ENCODE measurements around the gene GABRE.
"Not testable (repeated sequence)": the region's sequence is repeated elsewhere in the genome, so short reads cannot be mapped to it uniquely, and the experiment has no call there.

GABRE gene

GRCh38 chrX:151920101-151920500 lies 54.4 kb downstream of the GABRE start:
- Mint-ChIP-seq H3K27ac (no peak overlapping the region), H3K27me3 (ENCODE audit: low read depth, poor library complexity) (no peaks in the 10 kb centered on the region), H3K9me3 (peaks cover 23% of the 10 kb centered on the region), H3K4me1 (no peaks in the 10 kb centered on the region), H3K4me3 (no peak overlapping the region), H3K36me3 (ENCODE audit: low read depth) (no peaks in the 10 kb centered on the region)
- DNase-seq: no peak
- TF ChIP-seq CTCF (IDR thresholded peaks at IDR 0.05): no peak

DNA sequence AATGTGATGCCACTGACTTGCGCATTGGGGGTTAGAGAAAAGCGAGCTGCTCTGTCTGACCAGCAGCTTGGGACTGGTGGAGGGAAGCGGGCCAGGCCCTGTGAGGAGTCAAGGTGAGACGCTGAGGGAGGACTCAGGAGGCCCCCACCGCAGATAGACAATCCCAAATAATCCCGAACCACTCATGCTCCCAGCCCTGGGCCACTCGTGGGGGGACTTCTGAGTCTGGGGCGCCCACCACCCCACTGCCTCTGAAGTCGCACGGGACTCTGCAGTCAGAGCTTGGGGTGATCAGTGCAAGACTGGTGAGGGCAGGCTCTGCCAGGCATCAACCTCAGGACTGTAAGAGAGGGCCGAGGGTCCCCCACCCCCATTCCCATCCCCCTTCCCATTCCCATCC lies 54.9 kb downstream of the GABRE start:
- DNase-seq: no peak
- Mint-ChIP-seq H3K36me3 (ENCODE audit: low read depth) (no peaks in the 10 kb centered on the region), H3K27me3 (ENCODE audit: low read depth, poor library complexity) (no peaks in the 10 kb centered on the region), H3K27ac (no peak overlapping the region), H3K4me1 (no peaks in the 10 kb centered on the region), H3K9me3 (peaks cover 18% of the 10 kb centered on the region), H3K4me3 (no peak overlapping the region)
- no peak for TF ChIP-seq CTCF (IDR thresholded peaks at IDR 0.05)

DNA sequence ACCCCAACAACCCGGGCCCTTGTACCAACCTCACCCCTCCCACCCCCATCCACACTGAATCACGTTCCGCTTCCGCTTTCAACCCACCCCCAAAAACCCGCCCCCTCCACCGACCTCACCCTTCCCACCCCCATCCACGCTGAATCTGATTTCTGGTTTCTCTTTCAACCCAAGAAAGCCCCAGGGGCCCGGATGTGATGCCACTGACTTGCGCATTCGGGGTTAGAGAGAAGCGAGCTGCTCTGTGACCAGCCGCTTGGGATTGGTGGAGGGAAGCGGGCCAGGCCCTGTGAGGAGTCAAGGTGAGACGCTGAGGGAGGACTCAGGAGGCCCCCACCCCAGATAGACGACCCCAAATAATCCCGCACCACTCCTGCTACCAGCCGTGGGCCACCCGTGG lies 55.7 kb downstream of the GABRE start:
- not testable (repeated sequence) for H3K27me3 Mint-ChIP-seq (ENCODE audit: low read depth, poor library complexity); DNase-seq; H3K4me3 Mint-ChIP-seq; H3K27ac Mint-ChIP-seq; H3K36me3 Mint-ChIP-seq (ENCODE audit: low read depth); H3K4me1 Mint-ChIP-seq; H3K9me3 Mint-ChIP-seq

GRCh38 chrX:151912780-151913179 lies 61.7 kb downstream of the GABRE start, which contains the start of gene MAGEA4:
Gene MAGEA4, plus strand, starts transcription at chrX:151912889. Its CDS starts 10,776 bp downstream, at chrX:151923665.
- no peaks in the 10 kb centered on the region for H3K4me1 Mint-ChIP-seq
- H3K9me3 Mint-ChIP-seq: peaks cover 12% of the 10 kb centered on the region
- H3K27me3 Mint-ChIP-seq (ENCODE audit: low read depth, poor library complexity): peaks cover 3% of the 10 kb centered on the region

DNA sequence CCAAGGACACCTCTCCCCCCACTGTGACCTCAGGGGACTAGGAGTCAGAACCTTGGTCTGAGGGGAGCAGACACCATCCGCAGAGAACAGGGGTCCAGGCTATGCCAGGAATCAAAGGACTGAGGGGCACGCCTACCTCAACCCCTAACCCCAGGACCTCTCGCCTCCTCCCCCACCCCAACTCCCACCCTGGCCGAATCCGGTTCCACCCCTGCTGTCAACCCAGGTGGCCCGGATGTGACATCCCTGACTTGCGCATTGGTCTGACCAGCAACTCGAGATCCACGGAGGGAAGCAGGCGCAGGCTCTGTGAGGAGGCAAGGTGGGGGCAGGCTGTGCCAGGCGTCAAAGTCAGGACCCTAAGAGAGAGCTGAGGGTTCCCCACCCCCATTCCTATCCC lies 62.3 kb downstream of the GABRE start:
- H3K27me3 Mint-ChIP-seq (ENCODE audit: low read depth, poor library complexity): peaks cover 3% of the 10 kb centered on the region
- peaks cover 12% of the 10 kb centered on the region for H3K9me3 Mint-ChIP-seq
- no peaks in the 10 kb centered on the region for H3K4me1 Mint-ChIP-seq
- no peaks in the 10 kb centered on the region for H3K36me3 Mint-ChIP-seq (ENCODE audit: low read depth)
- H3K4me3 Mint-ChIP-seq: no peak overlapping the region
- no peak for TF ChIP-seq CTCF (IDR thresholded peaks at IDR 0.05)
- no peak overlapping the region for H3K27ac Mint-ChIP-seq
- no peak for DNase-seq

More at GRCh38 chrX:151912780-151913179, 61.7 kb downstream of the GABRE start, which contains the start of gene MAGEA4:
- no peak for DNase-seq
- H3K27ac Mint-ChIP-seq: no peak within 1 kb of the TSS
- no peak within 1 kb of the TSS for H3K4me3 Mint-ChIP-seq
- H3K36me3 Mint-ChIP-seq (ENCODE audit: low read depth): no peaks in the 10 kb centered on the region
- TF ChIP-seq CTCF (IDR thresholded peaks at IDR 0.05): no peak

- no peak for DNase-seq
- Mint-ChIP-seq H3K4me1 (no peaks in the 10 kb centered on the region), H3K4me3 (no peak overlapping the region), H3K27ac (no peak overlapping the region), H3K36me3 (ENCODE audit: low read depth) (no peaks in the 10 kb centered on the region), H3K27me3 (ENCODE audit: low read depth, poor library complexity) (peaks cover 6% of the 10 kb centered on the region), H3K9me3 (peaks cover 30% of the 10 kb centered on the region)
- TF ChIP-seq CTCF (IDR thresholded peaks at IDR 0.05): no peak
These were observed 69.5 kb downstream of the GABRE start for GRCh38 chrX:151904989-151905388.
